ENCODE results near the gene SEPTIN2.
A peak's percentile ranks its signal among the peaks of the same experiment; 100 is the strongest.

SEPTIN2 gene

GRCh38 chr2:241295326-241296095 is 20.2 kb upstream of the SEPTIN2 start:
- in situ Hi-C loops (cut with HindIII; ENCODE audit: low sequenced_read_pairs): no loop called here

GRCh38 chr2:241296767-241297166 is 19.0 kb upstream of the SEPTIN2 start:
- H3K4me3 ChIP-seq (ENCODE audit: low read depth, low read length): no peak overlapping the region
- TF ChIP-seq, protein P1, sequence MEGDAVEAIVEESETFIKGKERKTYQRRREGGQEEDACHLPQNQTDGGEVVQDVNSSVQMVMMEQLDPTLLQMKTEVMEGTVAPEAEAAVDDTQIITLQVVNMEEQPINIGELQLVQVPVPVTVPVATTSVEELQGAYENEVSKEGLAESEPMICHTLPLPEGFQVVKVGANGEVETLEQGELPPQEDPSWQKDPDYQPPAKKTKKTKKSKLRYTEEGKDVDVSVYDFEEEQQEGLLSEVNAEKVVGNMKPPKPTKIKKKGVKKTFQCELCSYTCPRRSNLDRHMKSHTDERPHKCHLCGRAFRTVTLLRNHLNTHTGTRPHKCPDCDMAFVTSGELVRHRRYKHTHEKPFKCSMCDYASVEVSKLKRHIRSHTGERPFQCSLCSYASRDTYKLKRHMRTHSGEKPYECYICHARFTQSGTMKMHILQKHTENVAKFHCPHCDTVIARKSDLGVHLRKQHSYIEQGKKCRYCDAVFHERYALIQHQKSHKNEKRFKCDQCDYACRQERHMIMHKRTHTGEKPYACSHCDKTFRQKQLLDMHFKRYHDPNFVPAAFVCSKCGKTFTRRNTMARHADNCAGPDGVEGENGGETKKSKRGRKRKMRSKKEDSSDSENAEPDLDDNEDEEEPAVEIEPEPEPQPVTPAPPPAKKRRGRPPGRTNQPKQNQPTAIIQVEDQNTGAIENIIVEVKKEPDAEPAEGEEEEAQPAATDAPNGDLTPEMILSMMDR (IDR thresholded peaks at IDR 0.05; ENCODE audit: low read depth, low read length): no peak
- in situ Hi-C loops (cut with HindIII; ENCODE audit: low sequenced_read_pairs): no loop called here
- no peak for DNase-seq (ENCODE audit: low read depth, low spot score)

More at GRCh38 chr2:241295326-241296095, 20.2 kb upstream of the SEPTIN2 start:
- TF ChIP-seq, protein P1 (IDR thresholded peaks at IDR 0.05; ENCODE audit: low read depth, low read length): peak; percentile 4
- DNase-seq (ENCODE audit: low read depth, low spot score): no peak
- no peak overlapping the region for H3K4me3 ChIP-seq (ENCODE audit: low read depth, low read length)

DNA sequence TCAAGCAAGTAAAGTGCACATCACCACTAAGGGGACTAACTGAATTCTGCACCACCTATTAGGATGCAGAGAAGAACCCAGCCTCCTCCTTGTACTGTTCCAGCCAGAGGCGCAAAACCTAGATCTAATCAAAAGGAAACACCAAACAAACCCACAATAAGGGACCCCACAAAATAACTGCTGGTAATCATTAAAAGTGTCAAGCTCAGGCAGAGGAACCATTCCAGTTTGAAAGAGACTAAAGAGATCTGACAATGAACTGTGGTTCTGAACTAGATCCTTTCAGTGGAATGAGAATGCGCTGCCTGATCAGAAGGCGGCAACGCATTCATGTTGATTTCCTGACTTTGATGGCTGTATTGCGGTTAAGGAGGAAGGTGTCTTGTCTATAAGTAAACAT is 17.1 kb upstream of the SEPTIN2 start:
- H3K4me3 ChIP-seq (ENCODE audit: low read depth, low read length): no peak overlapping the region
- in situ Hi-C loops (cut with HindIII; ENCODE audit: low sequenced_read_pairs): no loop called here
- TF ChIP-seq, protein P1 (IDR thresholded peaks at IDR 0.05; ENCODE audit: low read depth, low read length): no peak
- no peak for DNase-seq (ENCODE audit: low read depth, low spot score)

DNA sequence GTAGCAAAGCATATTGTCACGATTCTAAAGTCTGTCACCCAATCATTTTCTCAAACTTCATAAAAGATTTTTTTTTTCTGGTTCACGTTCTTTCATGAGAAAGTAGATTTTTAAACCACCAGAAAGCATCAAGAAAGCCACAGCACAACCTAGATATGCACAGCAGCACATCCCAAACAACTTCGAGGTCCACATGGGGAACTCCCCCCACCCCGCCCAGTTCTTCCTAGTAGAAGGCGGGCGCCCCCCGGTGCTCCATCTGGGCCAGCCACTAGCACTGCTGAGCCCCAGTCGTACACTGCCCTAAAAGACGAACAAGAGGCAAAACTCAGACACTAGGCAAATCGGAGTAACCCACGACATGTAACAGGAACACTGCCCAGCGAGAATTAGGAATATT is 15.7 kb upstream of the SEPTIN2 start:
- DNase-seq (ENCODE audit: low read depth, low spot score): no peak
- TF ChIP-seq, protein P1 (IDR thresholded peaks at IDR 0.05; ENCODE audit: low read depth, low read length): no peak
- in situ Hi-C loops (cut with HindIII; ENCODE audit: low sequenced_read_pairs): no loop called here
- no peak overlapping the region for H3K4me3 ChIP-seq (ENCODE audit: low read depth, low read length)

GRCh38 chr2:241302083-241302482 is 13.6 kb upstream of the SEPTIN2 start:
- TF ChIP-seq, protein P1 (IDR thresholded peaks at IDR 0.05; ENCODE audit: low read depth, low read length): no peak
- no peak overlapping the region for H3K4me3 ChIP-seq (ENCODE audit: low read depth, low read length)
- in situ Hi-C loops (cut with HindIII; ENCODE audit: low sequenced_read_pairs): no loop called here
- no peak for DNase-seq (ENCODE audit: low read depth, low spot score)

DNA sequence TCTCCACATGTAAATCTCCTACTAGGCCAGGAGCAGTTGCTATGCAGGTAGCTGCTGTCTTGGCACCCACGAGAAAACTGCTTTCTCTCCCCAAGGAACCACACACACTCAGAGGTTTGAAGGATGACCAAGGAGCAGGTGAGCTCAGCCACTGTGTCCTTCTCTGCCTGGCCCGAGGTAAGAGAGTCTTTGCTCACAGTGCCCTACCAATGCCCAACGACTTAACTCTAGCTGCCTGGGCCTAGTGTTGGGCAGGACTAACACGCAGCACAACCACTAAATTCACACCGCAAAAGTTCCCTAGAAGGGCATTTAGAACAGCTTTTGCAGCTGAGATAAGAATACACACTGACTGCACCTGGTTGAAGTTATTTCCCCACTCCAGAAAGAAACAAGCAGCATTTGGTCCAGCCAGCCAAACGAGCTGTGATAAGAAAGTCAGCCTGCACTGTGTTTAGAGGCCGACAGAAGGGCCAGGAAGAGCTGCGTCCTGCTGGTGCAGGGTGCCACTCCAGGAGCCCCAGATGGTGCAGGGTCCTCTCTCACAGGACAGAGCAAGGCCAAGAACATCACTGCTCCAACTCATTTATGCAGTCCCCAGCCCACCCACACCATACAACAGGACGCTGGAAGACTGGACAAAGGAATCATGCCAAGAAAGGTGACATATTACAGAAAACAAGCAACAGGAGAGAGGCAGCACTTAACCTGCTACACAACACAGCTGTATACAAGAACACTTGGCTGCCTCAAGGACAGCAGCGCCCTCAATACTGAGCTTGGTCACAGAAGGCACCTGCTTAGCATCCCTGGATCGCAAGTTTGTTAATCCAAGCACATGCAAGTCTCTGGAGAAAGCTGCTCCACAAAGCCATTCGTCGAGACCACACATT is 12.7 kb upstream of the SEPTIN2 start:
- DNase-seq (ENCODE audit: low read depth, low spot score): no peak
- TF ChIP-seq, protein P1 (IDR thresholded peaks at IDR 0.05; ENCODE audit: low read depth, low read length): no peak
- in situ Hi-C loops (cut with HindIII; ENCODE audit: low sequenced_read_pairs): no loop called here
- no peak overlapping the region for H3K4me3 ChIP-seq (ENCODE audit: low read depth, low read length)

Data from astrocyte of the spinal cord (primary cell).